PC-9 (cell line): Measurements from ENCODE around the gene NFATC4. TPM values are rescaled to one million over a fixed set of nuclear protein-coding genes. Genes with fewer than 3 reads are reported as not detected.

ENCODE experiments used
- BruUV-seq: library from RNA; stranded (reverse); fragments of 400-500 nt; replicated peaks from 2 replicates; lab custom pipeline; 2021; lab: Mats Ljungman, UMichigan
- CTCF ChIA-PET: fragments of 300-600 bp; sonication (Branson Sonifier 250); formaldehyde crosslinking; loops from one replicate; lab custom pipeline; 2022; ENCODE audit warnings: antibody characterized with exemption; lab: Charles Lee
- POLR2A ChIA-PET: fragments of 300-600 bp; sonication (Branson Sonifier 250); formaldehyde crosslinking; loops from one replicate; lab custom pipeline; 2022; ENCODE audit warnings: antibody characterized with exemption; ENCODE audit not compliant: unreplicated experiment; lab: Charles Lee
- DNase-seq, 2 experiments: peaks; one replicate each; pipeline versions ENCODE4 v3.0.0 to v3.0.0-alpha.2; 2015 to 2022; ENCODE audit warnings: mixed read lengths in 1 of 2
- H2AFZ ChIP-seq: fragments of 200-600 bp; sonication (generic); 2 replicates; pipeline ENCODE4 v1.8.1; 2017; ENCODE audit warnings: antibody characterized with exemption
- H3F3A ChIP-seq: fragments of 200-600 bp; sonication (generic); 2 replicates; pipeline ENCODE4 v1.8.1; 2017; ENCODE audit warnings: antibody characterized with exemption, mild to moderate bottlenecking, low read depth; ENCODE audit not compliant: insufficient read depth
- H3K27ac ChIP-seq: fragments of 200-600 bp; sonication (generic); 2 replicates; pipeline ENCODE4 v1.6.1; 2016; ENCODE audit warnings: mixed run types
- H3K27me3 ChIP-seq: fragments of 200-600 bp; sonication (generic); 2 replicates; pipeline ENCODE4 v1.6.1; 2016; ENCODE audit warnings: low read depth, mixed run types; ENCODE audit not compliant: insufficient read depth
- H3K36me3 ChIP-seq: fragments of 200-600 bp; sonication (generic); 2 replicates; pipeline ENCODE4 v1.6.1; 2016; ENCODE audit warnings: low read depth, mixed run types
- H3K4me1 ChIP-seq: fragments of 200-600 bp; sonication (generic); replicated peaks from 2 replicates; pipeline ENCODE4 v1.6.1; 2016; ENCODE audit warnings: mixed run types; ENCODE audit not compliant: insufficient read depth
- H3K4me2 ChIP-seq: fragments of 200-600 bp; sonication (generic); 2 replicates; pipeline ENCODE4 v1.6.1; 2017; ENCODE audit warnings: mixed run types
- H3K4me3 ChIP-seq: fragments of 200-600 bp; sonication (generic); 2 replicates; pipeline ENCODE4 v1.6.1; 2016; ENCODE audit warnings: mixed run types
- H3K79me2 ChIP-seq: fragments of 200-600 bp; sonication (generic); 2 replicates; pipeline ENCODE4 v1.6.1; 2017; ENCODE audit warnings: low read depth, mixed run types
- H3K9me2 ChIP-seq: fragments of 200-600 bp; sonication (generic); 2 replicates; pipeline ENCODE4 v1.8.1; 2017; ENCODE audit warnings: mild to moderate bottlenecking; ENCODE audit not compliant: insufficient read depth
- H3K9me3 ChIP-seq: fragments of 200-600 bp; sonication (generic); 2 replicates; pipeline ENCODE4 v1.8.1; 2016; ENCODE audit warnings: low read depth; ENCODE audit not compliant: insufficient read depth
- H4K20me1 ChIP-seq: fragments of 200-600 bp; sonication (generic); 2 replicates; pipeline ENCODE4 v1.8.1; 2017; ENCODE audit not compliant: insufficient read depth
- CTCF ChIP-seq: fragments of 200-600 bp; sonication (generic); conservative IDR thresholded peaks from 2 replicates; pipeline ENCODE4 v1.6.1; 2017; ENCODE audit warnings: mixed run types, antibody characterized with exemption, mild to moderate bottlenecking, moderate library complexity
- EZH2 ChIP-seq: fragments of 200-600 bp; sonication (generic); IDR thresholded peaks from 2 replicates; pipeline ENCODE4 v1.8.0; 2017; ENCODE audit warnings: antibody characterized with exemption, low read depth
- intact Hi-C: fragments of 100-400 bp; cut with micrococcal nuclease; formaldehyde crosslinking; loops from one replicate; pipeline ENCODE4 v1.10.0; 2022; ENCODE audit not compliant: unreplicated experiment
- total RNA-seq: library from RNA; stranded (reverse); gene quantifications from 2 replicates; pipeline ENCODE4 v1.2.3, GENCODE V29; 2021

The NFATC4 gene
- total RNA-seq, 1 experiment from 2014 or later, result 48.3 TPM

- no peaks in the 10 kb centered on the region for H4K20me1 ChIP-seq
- intact Hi-C loops, result no loop called here
- H3K27ac ChIP-seq, result no peak overlapping the region
- H3K27me3 ChIP-seq, result no peaks in the 10 kb centered on the region
- POLR2A ChIA-PET, result no interaction called here
- DNase-seq, result no peak
- CTCF ChIA-PET, result no interaction called here
- no peaks in the 10 kb centered on the region for H3K4me1 ChIP-seq
- H3K9me3 ChIP-seq, result no peaks in the 10 kb centered on the region
- H3K79me2 ChIP-seq, result no peaks in the 10 kb centered on the region
- no peak overlapping the region for H3K4me3 ChIP-seq
- TF ChIP-seq EZH2 (no peak), CTCF (no peak)
- H3K9me2 ChIP-seq, result no peaks in the 10 kb centered on the region
- no peaks in the 10 kb centered on the region for H3F3A ChIP-seq
- no TSS peak for BruUV-seq
- H3K4me2 ChIP-seq, result no peak overlapping the region
- H2AFZ ChIP-seq, result no peak overlapping the region
- H3K36me3 ChIP-seq, result no peaks in the 10 kb centered on the region
Measured at GRCh38 chr14:24407608-24408325, 39.8 kb downstream of the NFATC4 start.

- TF ChIP-seq CTCF (no peak), EZH2 (no peak)
- no peaks in the 10 kb centered on the region for H3K4me1 ChIP-seq
- H3K27ac ChIP-seq, result no peak overlapping the region
- no peaks in the 10 kb centered on the region for H3K9me3 ChIP-seq
- intact Hi-C loops, result no loop called here
- no peaks in the 10 kb centered on the region for H3K9me2 ChIP-seq
- BruUV-seq, result no TSS peak
- H2AFZ ChIP-seq, result no peak overlapping the region
- H3K79me2 ChIP-seq, result no peaks in the 10 kb centered on the region
- ChIA-PET POLR2A (interaction anchor here (0.6 kb wide), 1 partner anchor 23 kb away, joined by 6 read pairs; no protein-coding TSS in a partner anchor), CTCF (no interaction called here)
- H3K4me2 ChIP-seq, result no peak overlapping the region
- no peaks in the 10 kb centered on the region for H3K36me3 ChIP-seq
- no peak for DNase-seq
- H3K27me3 ChIP-seq, result no peaks in the 10 kb centered on the region
- no peaks in the 10 kb centered on the region for H3F3A ChIP-seq
- H4K20me1 ChIP-seq, result no peaks in the 10 kb centered on the region
- H3K4me3 ChIP-seq, result no peak overlapping the region
Measured at GRCh38 chr14:24408764-24409163, 40.8 kb downstream of the NFATC4 start.

GRCh38 chr14:24409192-24409591, 41.2 kb downstream of the NFATC4 start:
- no TSS peak for BruUV-seq

More at GRCh38 chr14:24409192-24409591, 41.2 kb downstream of the NFATC4 start:
- ChIA-PET CTCF (no interaction called here), POLR2A (interaction anchor here (0.6 kb wide), 1 partner anchor 23 kb away, joined by 6 read pairs; no protein-coding TSS in a partner anchor)
- Histone ChIP-seq H3K27me3 (no peaks in the 10 kb centered on the region), H3K4me2 (no peak overlapping the region), H2AFZ (no peak overlapping the region), H3K36me3 (no peaks in the 10 kb centered on the region), H3F3A (no peaks in the 10 kb centered on the region), H3K9me3 (no peaks in the 10 kb centered on the region), H4K20me1 (no peaks in the 10 kb centered on the region), H3K9me2 (no peaks in the 10 kb centered on the region), H3K27ac (no peak overlapping the region), H3K4me3 (no peak overlapping the region), H3K4me1 (no peaks in the 10 kb centered on the region), H3K79me2 (no peaks in the 10 kb centered on the region)
- intact Hi-C loops, result no loop called here
- TF ChIP-seq EZH2, result no peak
- DNase-seq, result no peak
